ENCODE measurements around the gene LGALS1. TPM values are rescaled to one million over a fixed set of nuclear protein-coding genes. Genes with fewer than 3 reads are reported as not detected.

The LGALS1 gene
- 100 to 1,000 TPM in 1 of 4 donors, 10 to 100 TPM in 3; 44.8 to 352 (median 73.5) TPM for total RNA-seq

DNA sequence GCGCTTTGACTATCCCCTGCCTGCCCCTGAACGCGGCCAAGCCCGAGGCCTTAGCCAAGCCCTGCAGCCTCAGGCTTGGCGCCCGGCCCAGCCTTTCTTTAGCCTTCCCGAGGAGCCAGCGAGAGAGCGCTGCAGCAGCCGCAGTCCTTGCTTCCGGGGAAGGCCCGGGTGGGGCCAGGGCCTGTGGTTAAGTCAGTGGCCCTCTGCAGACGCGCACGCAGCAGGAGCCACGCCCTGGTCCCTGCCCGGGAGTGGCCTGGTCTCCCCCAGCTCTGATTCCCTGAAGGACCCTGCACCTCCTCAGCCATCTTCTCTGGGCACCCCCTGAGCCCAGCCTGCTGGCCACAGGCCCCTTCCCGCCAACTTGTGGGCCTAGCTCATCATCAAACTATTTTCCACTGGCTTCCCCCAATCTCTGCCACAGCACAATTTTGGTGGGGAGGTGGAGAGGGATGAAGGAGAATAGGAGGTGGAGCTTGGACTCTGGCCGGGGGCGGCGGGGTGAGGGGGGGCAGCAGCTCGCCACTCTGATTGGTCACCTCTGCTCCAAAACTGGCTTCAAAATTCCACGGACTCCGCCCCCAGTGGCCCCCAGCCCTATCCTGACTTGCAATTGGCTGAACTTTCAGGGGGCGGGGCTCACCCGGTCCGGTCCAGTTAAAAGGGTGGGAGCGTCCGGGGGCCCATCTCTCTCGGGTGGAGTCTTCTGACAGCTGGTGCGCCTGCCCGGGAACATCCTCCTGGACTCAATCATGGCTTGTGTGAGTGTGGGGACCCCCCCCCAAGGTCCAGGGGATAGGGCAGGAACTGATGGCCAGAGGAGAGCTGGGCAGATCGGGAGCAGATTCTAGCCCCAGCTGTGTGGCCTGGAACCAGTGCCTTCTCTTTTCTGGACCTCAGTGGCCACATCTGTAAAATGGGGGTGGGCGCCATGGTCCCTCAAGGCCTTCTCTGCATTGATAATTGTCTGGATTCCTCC lies at the start of gene LGALS1:
TSS of gene LGALS1 (plus strand) at position 686 of the 979 bp plus-strand sequence. CDS start at position 753, 67 bp downstream.
- DNase-seq = peak; percentile 83 to 95 (median 92)
- H3K4me1 ChIP-seq = peaks cover 3 to 59% (median 15%) of the 10 kb centered on the region in 4 donors
- H3K9me3 ChIP-seq = no peaks in the 10 kb centered on the region
- H3K4me3 ChIP-seq = peak within 1 kb of the TSS; percentile 50 to 68 (median 62)
- H3K27me3 ChIP-seq = no peaks in the 10 kb centered on the region
- no peaks in the 10 kb centered on the region for H3K36me3 ChIP-seq
- peak within 1 kb of the TSS; percentile 90 to 98 (median 92) for H3K27ac ChIP-seq
- TF ChIP-seq, protein P1, sequence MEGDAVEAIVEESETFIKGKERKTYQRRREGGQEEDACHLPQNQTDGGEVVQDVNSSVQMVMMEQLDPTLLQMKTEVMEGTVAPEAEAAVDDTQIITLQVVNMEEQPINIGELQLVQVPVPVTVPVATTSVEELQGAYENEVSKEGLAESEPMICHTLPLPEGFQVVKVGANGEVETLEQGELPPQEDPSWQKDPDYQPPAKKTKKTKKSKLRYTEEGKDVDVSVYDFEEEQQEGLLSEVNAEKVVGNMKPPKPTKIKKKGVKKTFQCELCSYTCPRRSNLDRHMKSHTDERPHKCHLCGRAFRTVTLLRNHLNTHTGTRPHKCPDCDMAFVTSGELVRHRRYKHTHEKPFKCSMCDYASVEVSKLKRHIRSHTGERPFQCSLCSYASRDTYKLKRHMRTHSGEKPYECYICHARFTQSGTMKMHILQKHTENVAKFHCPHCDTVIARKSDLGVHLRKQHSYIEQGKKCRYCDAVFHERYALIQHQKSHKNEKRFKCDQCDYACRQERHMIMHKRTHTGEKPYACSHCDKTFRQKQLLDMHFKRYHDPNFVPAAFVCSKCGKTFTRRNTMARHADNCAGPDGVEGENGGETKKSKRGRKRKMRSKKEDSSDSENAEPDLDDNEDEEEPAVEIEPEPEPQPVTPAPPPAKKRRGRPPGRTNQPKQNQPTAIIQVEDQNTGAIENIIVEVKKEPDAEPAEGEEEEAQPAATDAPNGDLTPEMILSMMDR (IDR thresholded peaks at IDR 0.05) = peak in 1 of 6 experiments; percentile 27
- TF ChIP-seq POLR2A (IDR thresholded peaks at IDR 0.05) = no peak

DNA sequence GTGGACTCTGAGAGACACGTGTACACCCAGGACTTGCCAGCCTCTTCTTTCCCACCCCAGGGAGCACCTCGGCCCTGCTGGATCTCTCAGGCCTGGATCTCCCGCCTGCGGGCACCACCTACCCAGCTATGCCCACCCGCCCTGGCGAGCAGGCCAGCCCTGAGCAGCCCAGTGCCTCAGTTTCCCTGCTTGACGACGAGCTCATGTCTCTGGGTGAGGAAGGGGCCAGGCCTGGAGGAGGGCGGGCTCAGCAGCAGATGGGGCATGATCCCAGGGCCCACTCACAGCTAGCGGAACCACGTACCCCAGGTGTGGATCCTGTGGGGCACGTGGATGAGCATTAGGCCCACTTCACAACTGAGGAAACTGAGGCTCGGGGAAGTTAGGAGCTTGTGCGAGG lies 49.7 kb upstream of the LGALS1 start:
- Histone ChIP-seq H3K27ac (peak overlapping the region; percentile 33 to 80 (median 62)), H3K9me3 (no peaks in the 10 kb centered on the region), H3K36me3 (peaks cover 0 to 64% (median 0%) of the 10 kb centered on the region in 3 donors), H3K4me1 (peaks cover 3 to 41% (median 33%) of the 10 kb centered on the region in 4 donors), H3K27me3 (no peaks in the 10 kb centered on the region), H3K4me3 (no peak overlapping the region)
- no peak for TF ChIP-seq POLR2A (IDR thresholded peaks at IDR 0.05)
- TF ChIP-seq, protein P1 (IDR thresholded peaks at IDR 0.05) = no peak
- DNase-seq = no peak

DNA sequence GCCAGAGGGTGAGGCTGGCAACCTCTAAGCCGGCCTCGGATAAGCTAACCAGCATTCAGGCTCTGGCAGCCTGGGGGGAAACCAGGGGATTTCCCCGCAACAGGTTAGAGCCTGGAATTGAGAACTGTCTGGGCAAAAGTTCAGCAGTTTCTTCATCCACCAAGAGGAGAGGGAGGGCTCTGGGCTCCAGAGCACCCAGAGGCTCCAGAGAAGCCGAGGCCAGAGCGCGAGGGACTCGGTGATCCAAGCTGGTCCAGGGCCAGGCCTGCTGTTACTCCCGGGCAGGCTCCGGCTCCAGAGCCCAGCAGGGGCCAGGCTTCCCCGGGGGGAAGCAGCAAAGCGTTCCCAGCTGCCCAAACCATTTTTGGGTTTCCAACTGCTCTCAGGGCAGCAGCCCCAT lies 49.3 kb upstream of the LGALS1 start:
- TF ChIP-seq, protein P1 (IDR thresholded peaks at IDR 0.05) = no peak
- no peak for TF ChIP-seq POLR2A (IDR thresholded peaks at IDR 0.05)
- Histone ChIP-seq H3K36me3 (peaks cover 0 to 61% (median 0%) of the 10 kb centered on the region in 3 donors), H3K4me3 (no peak overlapping the region), H3K9me3 (no peaks in the 10 kb centered on the region), H3K4me1 (peaks cover 3 to 41% (median 33%) of the 10 kb centered on the region in 4 donors), H3K27me3 (no peaks in the 10 kb centered on the region), H3K27ac (peak overlapping the region; percentile 33 to 80 (median 62))
- DNase-seq = peak in 1 of 3 donors; percentile 55

DNA sequence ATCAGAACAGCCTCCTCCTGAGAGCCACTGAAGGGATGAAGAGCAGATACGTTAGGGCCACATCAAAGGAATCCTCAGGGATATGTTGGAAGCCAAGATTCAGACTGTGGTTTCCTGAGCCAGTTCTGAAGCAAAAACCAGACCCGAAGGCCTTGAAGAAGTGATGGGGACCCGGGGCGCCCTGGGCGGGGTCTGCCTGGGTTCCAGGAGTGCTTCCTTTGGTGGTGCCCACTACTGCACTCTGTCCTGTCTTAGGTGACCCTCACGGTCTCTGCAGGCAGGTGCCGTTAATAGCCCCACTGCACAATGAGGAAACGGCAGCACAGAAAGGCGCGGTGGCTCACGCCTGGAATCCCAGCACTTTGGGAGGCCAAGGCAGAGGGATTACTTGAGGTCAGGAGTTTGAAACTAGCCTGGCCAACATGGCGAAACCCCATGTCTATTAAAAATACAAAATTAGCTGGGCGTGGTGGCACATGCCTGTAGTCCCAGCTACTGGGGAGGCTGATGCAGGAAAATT lies 48.8 kb upstream of the LGALS1 start:
- peak overlapping the region; percentile 33 to 80 (median 62) for H3K27ac ChIP-seq
- peak in 1 of 3 donors; percentile 45 for DNase-seq

DNA sequence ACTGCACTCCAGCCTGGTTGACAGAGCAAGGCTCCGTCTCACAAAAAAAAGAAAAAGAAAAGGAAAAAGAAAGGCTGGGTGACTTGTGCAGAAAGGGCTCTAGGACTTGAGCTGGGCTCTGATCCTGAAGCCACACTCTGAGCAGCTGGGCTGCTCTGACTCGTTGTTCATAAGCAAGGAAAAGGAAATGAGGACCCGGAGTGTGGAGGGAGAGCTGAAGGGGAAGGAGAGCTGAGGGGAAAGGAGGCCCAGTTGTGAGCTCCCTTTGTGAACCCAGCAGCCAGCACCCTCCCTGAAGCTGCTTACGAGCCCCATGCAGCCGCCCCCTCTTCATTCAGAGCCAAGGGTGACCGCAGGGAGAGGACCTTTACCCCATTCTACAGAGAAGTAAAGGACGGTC lies 48.3 kb upstream of the LGALS1 start:
- peaks cover 3 to 41% (median 33%) of the 10 kb centered on the region in 4 donors for H3K4me1 ChIP-seq
- no peaks in the 10 kb centered on the region for H3K27me3 ChIP-seq
- peak in 1 of 3 donors; percentile 43 for DNase-seq
- no peak overlapping the region for H3K4me3 ChIP-seq
- no peaks in the 10 kb centered on the region for H3K9me3 ChIP-seq
- H3K27ac ChIP-seq = peak overlapping the region; percentile 62 to 80 (median 68)
- no peak for TF ChIP-seq POLR2A (IDR thresholded peaks at IDR 0.05)
- TF ChIP-seq, protein P1 (IDR thresholded peaks at IDR 0.05) = no peak
- H3K36me3 ChIP-seq = peaks cover 0 to 60% (median 0%) of the 10 kb centered on the region in 3 donors

More for the DNA sequence above, 48.8 kb upstream of the LGALS1 start:
- H3K4me3 ChIP-seq = no peak overlapping the region
- TF ChIP-seq, protein P1 (IDR thresholded peaks at IDR 0.05) = no peak
- no peak for TF ChIP-seq POLR2A (IDR thresholded peaks at IDR 0.05)
- H3K4me1 ChIP-seq = peaks cover 3 to 41% (median 33%) of the 10 kb centered on the region in 4 donors
- no peaks in the 10 kb centered on the region for H3K9me3 ChIP-seq
- no peaks in the 10 kb centered on the region for H3K27me3 ChIP-seq
- peaks cover 0 to 60% (median 0%) of the 10 kb centered on the region in 3 donors for H3K36me3 ChIP-seq

Data from Peyer's patch (tissue), 4 donors.